ENCODE results near the gene HTT.

The HTT gene

GRCh38 chr4:3248811-3249661, 174.6 kb downstream of the HTT start, which contains the start of gene MSANTD1:
MSANTD1 (plus strand) TSS chr4:3249159; CDS start chr4:3249223, 64 bp downstream.
- DNase-seq (ENCODE audit: low spot score), result no peak

GRCh38 chr4:3249711-3250437, 175.4 kb downstream of the HTT start:
- DNase-seq (ENCODE audit: low spot score), result no peak

GRCh38 chr4:3250438-3250955, 176.0 kb downstream of the HTT start:
- DNase-seq (ENCODE audit: low spot score), result no peak

- no peak for DNase-seq (ENCODE audit: low spot score)
These were observed 176.6 kb downstream of the HTT start for GRCh38 chr4:3250956-3251690.

- DNase-seq (ENCODE audit: low spot score), result no peak
These were observed 177.4 kb downstream of the HTT start for GRCh38 chr4:3251691-3252479.

GRCh38 chr4:3252480-3252828, 178.0 kb downstream of the HTT start:
- DNase-seq (ENCODE audit: low spot score), result no peak

- no peak for DNase-seq (ENCODE audit: low spot score)
These were observed 178.6 kb downstream of the HTT start for GRCh38 chr4:3252831-3253641.

GRCh38 chr4:3253808-3254207, 179.3 kb downstream of the HTT start:
- no peak for DNase-seq (ENCODE audit: low spot score)

GRCh38 chr4:3254302-3255131, 180.0 kb downstream of the HTT start:
- DNase-seq (ENCODE audit: low spot score), result no peak

GRCh38 chr4:3255611-3256186, 181.2 kb downstream of the HTT start:
- no peak for DNase-seq (ENCODE audit: low spot score)

GRCh38 chr4:3256230-3257102, 182.0 kb downstream of the HTT start:
- DNase-seq (ENCODE audit: low spot score), result no peak

GRCh38 chr4:3257103-3257555, 182.6 kb downstream of the HTT start:
- no peak for DNase-seq (ENCODE audit: low spot score)

- DNase-seq (ENCODE audit: low spot score), result no peak
These were observed 183.3 kb downstream of the HTT start for GRCh38 chr4:3257556-3258482.

- no peak for DNase-seq (ENCODE audit: low spot score)
These were observed 187.1 kb downstream of the HTT start for GRCh38 chr4:3261411-3262207.

- no peak for DNase-seq (ENCODE audit: low spot score)
These were observed 187.9 kb downstream of the HTT start for GRCh38 chr4:3262208-3263052.

Data from activated CD4-positive, alpha-beta T cell treated with anti-CD3 and anti-CD28 coated beads, Interleukin-2, Interleukin-4, amounts not matched to agents 100 ng/mL and 50 ng/mL, durations not matched to agents 16 hours and 8 hours (primary cell).